Mesendoderm (in vitro differentiated cells): ENCODE measurements around the gene EVA1C.
"Not testable (repeated sequence)": the region's sequence is repeated elsewhere in the genome, so short reads cannot be mapped to it uniquely, and the experiment has no call there.

Experiments used
- DNase-seq: peaks from one replicate; pipeline ENCODE4 v3.0.0; 2013
- H2AK5ac ChIP-seq: 2 replicates; pipeline ENCODE4 v1.6.1; 2013; ENCODE audit warnings: low read length, inconsistent platforms
- H2BK120ac ChIP-seq: 2 replicates; pipeline ENCODE4 v1.6.1; 2013; ENCODE audit warnings: low read depth, mild to moderate bottlenecking, low read length, moderate library complexity, mixed read lengths
- H2BK15ac ChIP-seq: replicated peaks from 2 replicates; pipeline ENCODE4 v1.6.1; 2013; ENCODE audit warnings: low read depth, mild to moderate bottlenecking, moderate library complexity
- H2BK5ac ChIP-seq: 2 replicates; pipeline ENCODE4 v1.6.1; 2013; ENCODE audit warnings: low read length, inconsistent platforms
- H3K18ac ChIP-seq: 2 replicates; pipeline ENCODE4 v1.6.1; 2013; ENCODE audit warnings: mild to moderate bottlenecking, low read length, mixed read lengths
- H3K23ac ChIP-seq: one replicate; pipeline ENCODE4 v1.6.1; 2013; ENCODE audit warnings: low read length
- H3K27ac ChIP-seq: 2 replicates; pipeline ENCODE4 v1.5.1; 2013; ENCODE audit warnings: low read depth, mild to moderate bottlenecking, inconsistent platforms, low read length, moderate library complexity
- H3K27me3 ChIP-seq: 2 replicates; pipeline ENCODE4 v1.6.1; 2013; ENCODE audit warnings: low read length, control low read depth, mild to moderate bottlenecking, inconsistent platforms; ENCODE audit not compliant: insufficient read depth, poor library complexity
- H3K36me3 ChIP-seq: 2 replicates; pipeline ENCODE4 v1.6.1; 2013; ENCODE audit warnings: low read length, inconsistent platforms; ENCODE audit not compliant: control insufficient read depth, insufficient read depth
- H3K4ac ChIP-seq: one replicate; pipeline ENCODE4 v1.6.1; 2013; ENCODE audit warnings: low read depth, mild to moderate bottlenecking, low read length, moderate library complexity
- H3K4me1 ChIP-seq: 2 replicates; pipeline ENCODE4 v1.6.1; 2013; ENCODE audit warnings: low read depth, low read length, inconsistent platforms; ENCODE audit not compliant: control insufficient read depth
- H3K4me2 ChIP-seq: 2 replicates; pipeline ENCODE4 v1.6.1; 2013; ENCODE audit warnings: low read length
- H3K4me3 ChIP-seq: 2 replicates; pipeline ENCODE4 v1.5.1; 2013; ENCODE audit warnings: mild to moderate bottlenecking, low read length
- H3K56ac ChIP-seq: one replicate; pipeline ENCODE4 v1.6.1; 2013; ENCODE audit warnings: low read length
- H3K79me1 ChIP-seq: 2 replicates; pipeline ENCODE4 v1.6.1; 2013; ENCODE audit warnings: low read length, inconsistent platforms
- H3K79me2 ChIP-seq: 2 replicates; pipeline ENCODE4 v1.6.1; 2013; ENCODE audit warnings: mild to moderate bottlenecking, low read length; ENCODE audit not compliant: control insufficient read depth, insufficient read depth
- H3K9ac ChIP-seq: 2 replicates; pipeline ENCODE4 v1.6.1; 2013; ENCODE audit warnings: low read length, inconsistent platforms
- H4K5ac ChIP-seq: one replicate; pipeline ENCODE4 v1.6.1; 2013; ENCODE audit warnings: low read length
- H4K8ac ChIP-seq: one replicate; pipeline ENCODE4 v1.6.1; 2013; ENCODE audit warnings: low read depth, mild to moderate bottlenecking, control low read depth, low read length, moderate library complexity
- WGBS: extraction: QIAGEN DNeasy Blood & Tissue Kit; methylation state at CpG from one replicate; pipeline ENCODE4 v1.1.7; 2013; ENCODE audit warnings: low lambda C conversion rate, missing lambda C conversion rate; ENCODE audit not compliant: insufficient coverage; ENCODE audit errors: extremely low coverage; 5-methylcytosine and 5-hydroxymethylcytosine counted together

Gene EVA1C

DNA sequence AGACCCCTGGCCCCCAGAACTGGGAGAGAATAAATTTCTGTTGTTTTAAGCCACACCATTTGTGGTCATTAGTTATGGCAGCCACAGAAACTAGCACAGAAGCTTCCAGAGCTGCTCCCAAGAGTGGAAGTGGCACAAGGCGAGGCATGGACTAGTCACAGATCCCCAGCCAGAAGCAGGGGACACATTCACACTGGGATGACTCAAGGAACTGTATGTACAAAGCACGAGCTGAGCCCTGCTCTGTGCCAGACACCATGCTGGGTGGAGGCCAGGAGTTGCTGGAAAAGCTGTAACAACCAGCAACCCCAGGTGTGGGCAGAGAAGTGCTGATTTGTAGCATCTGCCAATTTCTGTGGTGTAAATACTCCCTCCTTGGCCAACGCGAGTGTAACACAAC, 117.2 kb downstream of the EVA1C start:
- no peak overlapping the region for H3K27ac ChIP-seq
- H3K23ac ChIP-seq: no peak overlapping the region
- no peak overlapping the region for H3K4ac ChIP-seq
- H3K79me2 ChIP-seq: no peaks in the 10 kb centered on the region
- no peak overlapping the region for H3K9ac ChIP-seq
- no peak overlapping the region for H3K4me2 ChIP-seq
- DNase-seq: no peak
- WGBS: no CpG with 5 or more reads among the region's 4 CpGs
- H3K4me3 ChIP-seq: no peak overlapping the region
- H3K27me3 ChIP-seq: no peaks in the 10 kb centered on the region
- no peak overlapping the region for H4K8ac ChIP-seq
- H4K5ac ChIP-seq: no peak overlapping the region
- no peak overlapping the region for H2BK120ac ChIP-seq
- H3K36me3 ChIP-seq: no peaks in the 10 kb centered on the region
- H3K18ac ChIP-seq: no peak overlapping the region
- H2BK15ac ChIP-seq: no peak overlapping the region
- no peak overlapping the region for H2AK5ac ChIP-seq
- no peaks in the 10 kb centered on the region for H3K4me1 ChIP-seq
- H2BK5ac ChIP-seq: no peak overlapping the region
- H3K56ac ChIP-seq: no peak overlapping the region
- H3K79me1 ChIP-seq: no peaks in the 10 kb centered on the region

DNA sequence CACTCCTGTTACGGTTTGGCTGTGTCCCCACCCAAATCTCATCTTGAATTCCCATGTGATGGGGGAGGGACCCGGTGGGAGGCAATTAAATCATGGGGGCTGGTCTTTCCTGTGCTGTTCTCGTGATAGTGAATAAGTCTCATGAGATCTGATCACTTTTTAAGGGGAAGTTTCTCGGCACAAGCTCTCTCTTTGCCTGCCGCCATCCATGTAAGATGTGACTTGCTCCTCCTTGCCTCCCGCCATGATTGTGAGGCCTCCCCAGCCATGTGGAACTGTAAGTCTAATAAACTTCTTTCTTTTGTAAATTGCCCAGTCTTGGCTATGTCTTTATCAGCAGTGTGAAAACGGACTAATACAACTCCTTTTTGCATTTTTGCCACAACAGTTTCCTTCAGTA, 118.3 kb downstream of the EVA1C start:
- not testable (repeated sequence) for H3K4me1 ChIP-seq, H3K23ac ChIP-seq

GRCh38 chr21:32531561-32531960, 119.1 kb downstream of the EVA1C start:
- H3K23ac ChIP-seq, H3K9ac ChIP-seq, H3K27ac ChIP-seq, H3K18ac ChIP-seq, H2BK120ac ChIP-seq, H2AK5ac ChIP-seq, H3K4me3 ChIP-seq, H3K79me1 ChIP-seq, H3K4me1 ChIP-seq, H3K56ac ChIP-seq, H3K4me2 ChIP-seq, DNase-seq, H3K36me3 ChIP-seq, H4K5ac ChIP-seq, H3K27me3 ChIP-seq, H4K8ac ChIP-seq, H3K79me2 ChIP-seq, H3K4ac ChIP-seq, H2BK5ac ChIP-seq, H2BK15ac ChIP-seq: not testable (repeated sequence)
- whole genome bisulfite sequencing: no CpG with 5 or more reads among the region's 3 CpGs

More for the DNA sequence above, 118.3 kb downstream of the EVA1C start:
- H3K4me3 ChIP-seq, H3K18ac ChIP-seq, H4K5ac ChIP-seq, H3K4ac ChIP-seq, H2BK15ac ChIP-seq, H3K79me2 ChIP-seq, H3K27ac ChIP-seq, H3K79me1 ChIP-seq, H3K56ac ChIP-seq, H3K4me2 ChIP-seq, DNase-seq, H4K8ac ChIP-seq, H3K36me3 ChIP-seq, H2BK5ac ChIP-seq, H3K27me3 ChIP-seq, H3K9ac ChIP-seq, H2BK120ac ChIP-seq, H2AK5ac ChIP-seq: not testable (repeated sequence)
- WGBS: no CpG with 5 or more reads among the region's 7 CpGs

GRCh38 chr21:32532636-32533035, 120.1 kb downstream of the EVA1C start:
- Histone ChIP-seq H2BK5ac (no peak overlapping the region), H3K4ac (no peak overlapping the region), H3K4me1 (no peaks in the 10 kb centered on the region), H3K56ac (no peak overlapping the region), H3K36me3 (no peaks in the 10 kb centered on the region), H3K79me2 (no peaks in the 10 kb centered on the region), H3K23ac (no peak overlapping the region), H4K5ac (no peak overlapping the region), H3K27me3 (no peaks in the 10 kb centered on the region), H3K9ac (no peak overlapping the region), H3K4me3 (no peak overlapping the region), H3K27ac (no peak overlapping the region), H4K8ac (no peak overlapping the region), H3K18ac (no peak overlapping the region), H3K79me1 (no peaks in the 10 kb centered on the region), H2AK5ac (no peak overlapping the region), H2BK120ac (no peak overlapping the region), H3K4me2 (no peak overlapping the region), H2BK15ac (no peak overlapping the region)
- no peak for DNase-seq
- WGBS: no CpG with 5 or more reads among the region's 6 CpGs

DNA sequence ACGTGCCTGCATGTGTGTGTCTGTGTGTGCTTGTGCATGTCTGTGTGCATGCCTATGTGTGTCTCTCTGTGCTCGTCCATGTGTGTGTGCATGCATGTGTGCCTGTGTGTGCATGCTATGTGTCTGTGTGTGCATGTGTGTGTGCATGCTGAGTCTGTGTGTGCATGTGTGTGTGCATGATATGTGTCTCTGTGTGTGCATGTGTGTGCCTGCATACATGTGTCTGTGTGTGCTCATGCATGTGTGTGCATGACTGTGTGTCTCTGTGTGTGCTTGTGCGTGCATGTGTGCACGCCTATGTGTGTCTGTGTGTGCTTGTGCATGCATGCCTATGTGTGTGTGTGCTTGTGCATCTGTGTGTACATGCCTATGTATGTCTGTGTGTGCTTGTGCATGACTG, 120.5 kb downstream of the EVA1C start:
- H3K4ac ChIP-seq: no peak overlapping the region
- no peak overlapping the region for H4K5ac ChIP-seq
- no peak overlapping the region for H2BK120ac ChIP-seq
- H2AK5ac ChIP-seq: no peak overlapping the region
- no peak overlapping the region for H3K56ac ChIP-seq
- no peak overlapping the region for H3K4me3 ChIP-seq
- H4K8ac ChIP-seq: no peak overlapping the region
- no CpG with 5 or more reads among the region's 4 CpGs for WGBS
- H3K27ac ChIP-seq: no peak overlapping the region
- no peak for DNase-seq
- no peak overlapping the region for H2BK5ac ChIP-seq
- no peaks in the 10 kb centered on the region for H3K4me1 ChIP-seq
- H3K9ac ChIP-seq: no peak overlapping the region
- H2BK15ac ChIP-seq: no peak overlapping the region
- H3K79me2 ChIP-seq: no peaks in the 10 kb centered on the region
- no peaks in the 10 kb centered on the region for H3K27me3 ChIP-seq
- no peak overlapping the region for H3K23ac ChIP-seq
- no peaks in the 10 kb centered on the region for H3K36me3 ChIP-seq
- no peaks in the 10 kb centered on the region for H3K79me1 ChIP-seq
- no peak overlapping the region for H3K18ac ChIP-seq
- no peak overlapping the region for H3K4me2 ChIP-seq

DNA sequence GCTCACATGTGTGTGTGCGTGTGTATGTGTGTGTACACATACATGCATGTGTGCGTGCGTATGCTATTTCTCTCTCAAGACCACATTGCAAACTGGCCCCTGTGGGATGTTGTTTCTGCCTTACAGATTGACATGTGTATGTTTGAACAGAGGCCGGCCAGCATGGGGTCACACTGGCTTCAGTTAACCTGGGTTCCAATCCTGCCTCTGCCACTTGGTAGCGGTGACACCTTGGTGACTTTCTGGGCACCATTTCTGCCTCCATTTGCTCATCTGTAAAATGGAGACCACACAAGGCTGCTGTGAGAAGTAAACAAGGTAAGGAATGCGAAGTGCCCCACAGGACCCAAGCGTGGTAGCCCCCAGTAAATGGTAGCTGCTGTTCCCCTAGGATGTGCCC, 121.1 kb downstream of the EVA1C start:
- no peak overlapping the region for H2BK120ac ChIP-seq
- no peak overlapping the region for H3K4me2 ChIP-seq
- H2BK15ac ChIP-seq: no peak overlapping the region
- no peak overlapping the region for H3K18ac ChIP-seq
- H3K27ac ChIP-seq: no peak overlapping the region
- no peaks in the 10 kb centered on the region for H3K79me1 ChIP-seq
- H3K56ac ChIP-seq: no peak overlapping the region
- no peak overlapping the region for H3K9ac ChIP-seq
- no peak overlapping the region for H3K4me3 ChIP-seq
- H4K8ac ChIP-seq: no peak overlapping the region
- H3K4me1 ChIP-seq: no peaks in the 10 kb centered on the region
- no peak overlapping the region for H2BK5ac ChIP-seq
- no peak for DNase-seq
- H3K27me3 ChIP-seq: no peaks in the 10 kb centered on the region
- no peaks in the 10 kb centered on the region for H3K36me3 ChIP-seq
- no peak overlapping the region for H2AK5ac ChIP-seq
- no peak overlapping the region for H3K4ac ChIP-seq
- WGBS: no CpG with 5 or more reads among the region's 7 CpGs
- no peak overlapping the region for H4K5ac ChIP-seq
- no peak overlapping the region for H3K23ac ChIP-seq
- H3K79me2 ChIP-seq: no peaks in the 10 kb centered on the region
